ENCODE results near the gene FBP1.
"Not testable (repeated sequence)": the region's sequence is repeated elsewhere in the genome, so short reads cannot be mapped to it uniquely, and the experiment has no call there.

The FBP1 gene

GRCh38 chr9:94603259-94604160, 35.8 kb downstream of the FBP1 start:
- DNase-seq (ENCODE audit: low spot score) = no peak
- TF ChIP-seq, protein P1, sequence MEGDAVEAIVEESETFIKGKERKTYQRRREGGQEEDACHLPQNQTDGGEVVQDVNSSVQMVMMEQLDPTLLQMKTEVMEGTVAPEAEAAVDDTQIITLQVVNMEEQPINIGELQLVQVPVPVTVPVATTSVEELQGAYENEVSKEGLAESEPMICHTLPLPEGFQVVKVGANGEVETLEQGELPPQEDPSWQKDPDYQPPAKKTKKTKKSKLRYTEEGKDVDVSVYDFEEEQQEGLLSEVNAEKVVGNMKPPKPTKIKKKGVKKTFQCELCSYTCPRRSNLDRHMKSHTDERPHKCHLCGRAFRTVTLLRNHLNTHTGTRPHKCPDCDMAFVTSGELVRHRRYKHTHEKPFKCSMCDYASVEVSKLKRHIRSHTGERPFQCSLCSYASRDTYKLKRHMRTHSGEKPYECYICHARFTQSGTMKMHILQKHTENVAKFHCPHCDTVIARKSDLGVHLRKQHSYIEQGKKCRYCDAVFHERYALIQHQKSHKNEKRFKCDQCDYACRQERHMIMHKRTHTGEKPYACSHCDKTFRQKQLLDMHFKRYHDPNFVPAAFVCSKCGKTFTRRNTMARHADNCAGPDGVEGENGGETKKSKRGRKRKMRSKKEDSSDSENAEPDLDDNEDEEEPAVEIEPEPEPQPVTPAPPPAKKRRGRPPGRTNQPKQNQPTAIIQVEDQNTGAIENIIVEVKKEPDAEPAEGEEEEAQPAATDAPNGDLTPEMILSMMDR (IDR thresholded peaks at IDR 0.05) = peak; percentile 13
- no peak overlapping the region for H3K27ac ChIP-seq
- no peak overlapping the region for H3K4me3 ChIP-seq

DNA sequence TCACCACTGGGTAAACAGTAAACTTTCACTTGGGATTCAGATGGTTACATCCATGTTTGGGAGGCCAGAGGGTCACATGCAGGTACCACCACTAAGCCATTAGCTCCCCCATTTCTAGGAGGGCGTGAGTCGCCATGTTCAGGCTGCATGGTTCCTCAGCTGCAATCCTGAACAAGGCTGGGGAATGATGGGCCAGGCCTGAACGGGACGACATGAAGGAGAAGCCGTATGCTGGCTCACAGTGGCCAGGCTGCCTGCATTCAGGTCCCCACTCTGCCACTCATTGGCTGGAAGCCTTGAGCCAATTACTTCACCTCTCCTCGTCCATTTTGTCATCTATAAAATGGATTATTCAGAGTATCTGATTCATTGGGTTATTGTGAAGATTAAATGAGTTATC, 36.7 kb downstream of the FBP1 start:
- DNase-seq (ENCODE audit: low spot score) = no peak
- TF ChIP-seq, protein P1 (IDR thresholded peaks at IDR 0.05) = no peak
- H3K4me3 ChIP-seq = no peak overlapping the region

DNA sequence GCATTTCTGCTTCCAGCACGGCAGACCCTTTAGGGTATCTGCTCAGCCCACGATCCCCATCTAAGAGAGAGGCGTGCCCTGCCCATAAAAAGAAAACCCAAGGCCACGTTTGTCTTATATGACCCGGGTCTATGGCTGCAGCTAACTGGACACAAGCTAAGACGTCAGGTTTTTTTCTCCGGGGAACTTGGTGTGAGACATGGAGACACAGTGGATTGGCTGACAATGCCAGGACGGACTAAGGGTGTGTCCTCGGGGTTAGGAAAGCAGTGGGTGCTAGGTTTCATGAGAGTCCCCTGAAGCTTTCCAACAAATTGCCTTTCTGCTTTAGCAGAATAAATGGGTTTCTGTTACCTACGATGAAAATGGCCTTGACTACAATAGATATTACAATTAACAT, 38.6 kb downstream of the FBP1 start:
- H3K27ac ChIP-seq = no peak overlapping the region
- TF ChIP-seq, protein P1 (IDR thresholded peaks at IDR 0.05) = no peak
- H3K4me3 ChIP-seq = no peak overlapping the region
- no peak for DNase-seq (ENCODE audit: low spot score)

More for the DNA sequence above, 36.7 kb downstream of the FBP1 start:
- no peak overlapping the region for H3K27ac ChIP-seq

GRCh38 chr9:94600258-94600657, 39.1 kb downstream of the FBP1 start:
- no peak overlapping the region for H3K27ac ChIP-seq
- no peak overlapping the region for H3K4me3 ChIP-seq
- DNase-seq (ENCODE audit: low spot score) = peak; percentile 49
- TF ChIP-seq, protein P1 (IDR thresholded peaks at IDR 0.05) = no peak

GRCh38 chr9:94599102-94599501, 40.2 kb downstream of the FBP1 start:
- TF ChIP-seq, protein P1 (IDR thresholded peaks at IDR 0.05) = no peak
- no peak overlapping the region for H3K4me3 ChIP-seq
- DNase-seq (ENCODE audit: low spot score) = peak; percentile 28
- no peak overlapping the region for H3K27ac ChIP-seq

DNA sequence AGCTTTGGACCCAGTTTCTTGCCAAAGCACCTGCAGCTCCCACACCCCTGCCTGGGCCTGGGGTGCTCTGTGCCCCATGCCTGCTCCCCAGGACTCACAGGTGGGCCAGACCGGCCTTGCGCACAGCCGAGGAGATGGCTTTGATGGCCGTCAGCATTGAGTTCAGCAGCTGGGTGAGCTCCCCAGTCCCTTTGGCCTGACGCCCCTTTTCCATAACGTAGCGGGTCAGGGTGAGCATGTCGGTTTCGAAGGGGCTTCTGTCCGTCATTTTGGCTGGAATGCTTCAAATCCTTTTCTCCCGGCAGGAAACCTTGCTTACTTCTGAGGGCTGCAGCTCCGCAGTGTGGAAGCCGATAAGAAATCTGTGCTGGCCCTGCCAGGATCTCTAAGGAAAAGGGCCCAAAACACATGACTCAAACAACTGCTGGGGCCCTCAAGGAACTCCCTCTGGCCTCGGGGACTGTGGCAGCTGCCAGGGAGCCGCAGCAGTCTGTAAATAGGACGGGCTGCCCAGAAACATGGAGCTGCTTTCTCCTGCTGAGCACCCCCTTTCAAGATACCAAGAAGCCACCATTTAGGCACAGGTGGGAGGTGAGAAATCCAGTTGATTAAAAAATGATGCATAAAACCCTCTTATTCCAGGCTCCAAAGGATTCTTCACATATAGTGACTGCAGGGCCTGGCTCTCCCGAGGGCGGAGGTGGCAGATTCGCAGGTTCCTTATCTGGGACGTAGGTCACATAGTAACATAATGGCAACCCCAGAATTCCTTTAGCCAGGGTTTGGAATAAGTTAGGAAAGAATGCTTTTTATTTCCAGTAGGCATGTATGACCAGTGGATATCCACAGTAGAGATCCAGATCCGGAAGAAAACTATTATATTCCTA, 45.6 kb downstream of the FBP1 start, which contains the start of gene FBP2:
TSS of gene FBP2 (minus strand) at position 366 of the 887 bp plus-strand sequence. CDS start at position 268, 98 bp downstream.
- peak; percentile 64 for DNase-seq (ENCODE audit: low spot score)
- Histone ChIP-seq H3K4me3 (peak within 1 kb of the TSS; percentile 4), H3K27ac (no peak within 1 kb of the TSS)
- TF ChIP-seq, protein P1 (IDR thresholded peaks at IDR 0.05) = no peak

- not testable (repeated sequence) for H3K27ac ChIP-seq, H3K4me3 ChIP-seq
- DNase-seq (ENCODE audit: low spot score) = peak; percentile 5
These were observed 46.6 kb downstream of the FBP1 start for GRCh38 chr9:94592683-94593082.

Measured in coronary artery (tissue), 2 donors.